Trophoblast cell (in vitro differentiated cells and primary cell): Measurements from ENCODE around the gene MS4A13.

ENCODE experiments used
- DNase-seq, 2 donors: peaks; one replicate each; pipeline ENCODE4 v3.0.0-alpha.2; 2016
- H2AFZ ChIP-seq: 2 replicates; pipeline ENCODE4 v1.6.1; 2013; ENCODE audit warnings: low read length, moderate library complexity, mild to moderate bottlenecking; ENCODE audit not compliant: insufficient read depth, poor library complexity
- H2AK5ac ChIP-seq: 2 replicates; pipeline ENCODE4 v1.6.1; 2013; ENCODE audit warnings: mild to moderate bottlenecking, low read length
- H2BK120ac ChIP-seq: 2 replicates; pipeline ENCODE4 v1.6.1; 2013; ENCODE audit warnings: low read length, mild to moderate bottlenecking, moderate library complexity; ENCODE audit not compliant: insufficient read depth, poor library complexity
- H2BK12ac ChIP-seq: 2 replicates; pipeline ENCODE4 v1.6.1; 2013; ENCODE audit warnings: mild to moderate bottlenecking, low read length, moderate library complexity
- H2BK5ac ChIP-seq: 2 replicates; pipeline ENCODE4 v1.6.1; 2013; ENCODE audit warnings: low read length, low read depth, moderate library complexity, mild to moderate bottlenecking; ENCODE audit not compliant: poor library complexity
- H3K14ac ChIP-seq: 2 replicates; pipeline ENCODE4 v1.6.1; 2013; ENCODE audit warnings: mild to moderate bottlenecking, low read length
- H3K18ac ChIP-seq: 2 replicates; pipeline ENCODE4 v1.6.1; 2013; ENCODE audit warnings: mild to moderate bottlenecking, low read length
- H3K23ac ChIP-seq: 2 replicates; pipeline ENCODE4 v1.6.1; 2013; ENCODE audit warnings: low read length
- H3K27ac ChIP-seq: 2 replicates; pipeline ENCODE4 v1.5.1; 2013; ENCODE audit warnings: low read depth, mild to moderate bottlenecking, inconsistent platforms, low read length, moderate library complexity
- H3K27me3 ChIP-seq: 2 replicates; pipeline ENCODE4 v1.6.1; 2013; ENCODE audit warnings: inconsistent platforms, mild to moderate bottlenecking, low read length, moderate library complexity; ENCODE audit not compliant: insufficient read depth
- H3K36me3 ChIP-seq, 2 experiments: 1 replicate in 1 of 2; 2 replicates in 1 of 2; pipeline ENCODE4 v1.6.1; 2013; ENCODE audit warnings: low read length in 2 of 2, mild to moderate bottlenecking in 2 of 2, moderate library complexity in 1 of 2; ENCODE audit not compliant: insufficient read depth in 2 of 2, control insufficient read depth in 1 of 2
- H3K4ac ChIP-seq: 2 replicates; pipeline ENCODE4 v1.6.1; 2013; ENCODE audit warnings: low read depth, mild to moderate bottlenecking, low read length, moderate library complexity
- H3K4me1 ChIP-seq, 2 experiments: 1 replicate in 1 of 2; 2 replicates in 1 of 2; pipeline ENCODE4 v1.6.1; 2013; ENCODE audit warnings: low read length in 2 of 2, mild to moderate bottlenecking in 2 of 2, moderate library complexity in 1 of 2; ENCODE audit not compliant: insufficient read depth in 2 of 2, control insufficient read depth in 1 of 2
- H3K4me2 ChIP-seq: 2 replicates; pipeline ENCODE4 v1.6.1; 2013; ENCODE audit warnings: inconsistent platforms, mild to moderate bottlenecking, low read length, moderate library complexity
- H3K4me3 ChIP-seq: 2 replicates; pipeline ENCODE4 v1.5.1; 2013; ENCODE audit warnings: mild to moderate bottlenecking, low read depth, low read length, inconsistent platforms
- H3K79me1 ChIP-seq: one replicate; pipeline ENCODE4 v1.6.1; 2013; ENCODE audit warnings: low read length
- H3K79me2 ChIP-seq: 2 replicates; pipeline ENCODE4 v1.6.1; 2013; ENCODE audit warnings: low read length, mild to moderate bottlenecking; ENCODE audit not compliant: control insufficient read depth, insufficient read depth, poor library complexity
- H3K9ac ChIP-seq: 2 replicates; pipeline ENCODE4 v1.6.1; 2013; ENCODE audit warnings: mild to moderate bottlenecking, low read length
- H3K9me3 ChIP-seq: 2 replicates; pipeline ENCODE4 v1.6.1; 2013; ENCODE audit warnings: low read depth, mild to moderate bottlenecking, control low read depth, inconsistent platforms, low read length; ENCODE audit not compliant: insufficient read depth
- H4K12ac ChIP-seq: 2 replicates; pipeline ENCODE4 v1.6.1; 2013; ENCODE audit warnings: low read depth, mild to moderate bottlenecking, low read length, moderate library complexity
- H4K8ac ChIP-seq: 2 replicates; pipeline ENCODE4 v1.6.1; 2013; ENCODE audit warnings: low read depth, mild to moderate bottlenecking, low read length, moderate library complexity
- H4K91ac ChIP-seq: one replicate; pipeline ENCODE4 v1.6.1; 2013; ENCODE audit warnings: low read depth, mild to moderate bottlenecking, low read length, moderate library complexity
- WGBS: extraction: QIAGEN DNeasy Blood & Tissue Kit; methylation state at CpG from one replicate; pipeline ENCODE4 v1.1.7; 2013; ENCODE audit warnings: missing lambda C conversion rate; ENCODE audit not compliant: insufficient read length, insufficient coverage; ENCODE audit errors: extremely low coverage; 5-methylcytosine and 5-hydroxymethylcytosine counted together

Gene MS4A13

DNA sequence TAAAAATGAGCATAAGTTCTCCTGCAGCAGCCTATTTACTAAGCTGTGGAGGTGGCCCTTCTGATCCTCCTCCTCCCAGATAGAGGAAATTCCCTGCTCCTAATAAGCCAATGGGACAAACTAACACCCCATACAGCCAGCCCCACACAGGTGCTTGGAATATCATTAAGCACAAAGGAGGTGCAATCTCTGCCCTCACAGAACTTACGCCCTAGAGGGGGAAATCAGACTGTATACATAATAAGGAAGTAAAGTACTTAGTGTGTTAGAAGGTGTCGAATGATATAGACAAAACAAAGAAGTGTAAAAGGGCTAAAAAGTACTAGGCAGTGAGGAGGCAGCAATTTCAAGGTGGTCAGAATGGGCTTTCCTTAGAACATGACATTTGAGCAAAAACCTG lies 16.8 kb upstream of the MS4A13 start:
- no peak overlapping the region for H4K91ac ChIP-seq
- no peak overlapping the region for H4K8ac ChIP-seq
- WGBS: no CpG with 5 or more reads among the region's 2 CpGs
- no peaks in the 10 kb centered on the region for H3K36me3 ChIP-seq
- no peak overlapping the region for H2AK5ac ChIP-seq
- no peak overlapping the region for H3K23ac ChIP-seq
- no peaks in the 10 kb centered on the region for H3K79me1 ChIP-seq
- no peaks in the 10 kb centered on the region for H3K4me1 ChIP-seq
- no peak overlapping the region for H2BK5ac ChIP-seq
- no peak overlapping the region for H3K27ac ChIP-seq
- H3K27me3 ChIP-seq: no peaks in the 10 kb centered on the region
- no peaks in the 10 kb centered on the region for H3K79me2 ChIP-seq
- no peak overlapping the region for H2AFZ ChIP-seq
- H4K12ac ChIP-seq: no peak overlapping the region
- no peak overlapping the region for H3K4me3 ChIP-seq
- H3K9ac ChIP-seq: no peak overlapping the region
- no peak for DNase-seq
- no peak overlapping the region for H3K18ac ChIP-seq
- no peak overlapping the region for H2BK120ac ChIP-seq
- H2BK12ac ChIP-seq: no peak overlapping the region
- H3K4ac ChIP-seq: no peak overlapping the region
- H3K14ac ChIP-seq: no peak overlapping the region
- no peaks in the 10 kb centered on the region for H3K9me3 ChIP-seq
- no peak overlapping the region for H3K4me2 ChIP-seq

GRCh38 chr11:60498853-60499252 lies 16.3 kb upstream of the MS4A13 start:
- H2AFZ ChIP-seq: no peak overlapping the region

GRCh38 chr11:60500276-60500910 lies 14.8 kb upstream of the MS4A13 start:
- Histone ChIP-seq H2AK5ac (no peak overlapping the region), H4K12ac (no peak overlapping the region), H2BK12ac (no peak overlapping the region)

More at GRCh38 chr11:60498853-60499252, 16.3 kb upstream of the MS4A13 start:
- DNase-seq: no peak
- Histone ChIP-seq H3K36me3 (no peaks in the 10 kb centered on the region), H4K12ac (no peak overlapping the region), H3K4ac (no peak overlapping the region), H3K23ac (no peak overlapping the region), H3K4me2 (no peak overlapping the region), H4K91ac (no peak overlapping the region), H2BK5ac (no peak overlapping the region), H3K27ac (no peak overlapping the region), H3K9ac (no peak overlapping the region), H3K18ac (no peak overlapping the region), H3K27me3 (no peaks in the 10 kb centered on the region), H3K79me1 (no peaks in the 10 kb centered on the region), H2BK120ac (no peak overlapping the region), H3K4me1 (no peaks in the 10 kb centered on the region), H3K4me3 (no peak overlapping the region), H4K8ac (no peak overlapping the region), H2BK12ac (no peak overlapping the region), H2AK5ac (no peak overlapping the region), H3K9me3 (no peaks in the 10 kb centered on the region), H3K14ac (no peak overlapping the region), H3K79me2 (no peaks in the 10 kb centered on the region)
- WGBS: no CpG with 5 or more reads among the region's 4 CpGs

DNA sequence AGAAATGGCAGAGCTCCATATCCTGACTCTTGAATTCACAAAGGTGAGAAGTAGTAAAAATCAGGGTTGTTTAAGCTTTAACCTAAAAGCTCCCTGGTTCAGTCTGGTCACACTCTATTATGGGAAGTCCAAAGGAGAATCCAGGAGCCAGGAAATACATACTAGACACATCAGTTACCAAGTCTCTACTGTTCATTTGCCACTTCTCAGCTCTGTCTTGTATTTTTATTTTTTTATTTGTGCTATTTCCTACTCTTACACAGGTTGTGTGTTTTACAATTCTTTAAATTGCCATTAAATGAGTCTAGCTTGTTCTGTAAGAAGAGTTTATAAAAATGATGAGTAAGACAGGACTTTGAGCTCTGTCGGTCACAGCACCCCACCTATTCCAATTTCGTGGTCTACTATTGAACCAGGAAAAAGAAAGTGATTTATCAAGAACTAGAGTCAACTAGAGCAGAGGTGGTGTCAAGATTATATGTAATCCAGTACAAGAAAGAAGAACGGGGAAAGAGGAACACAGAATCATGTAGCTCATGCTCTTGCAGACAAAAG lies 12.9 kb upstream of the MS4A13 start:
- no peak overlapping the region for H2AK5ac ChIP-seq
- no peak overlapping the region for H3K4me3 ChIP-seq
- H3K27ac ChIP-seq: no peak overlapping the region
- no peak overlapping the region for H2BK5ac ChIP-seq
- H3K4me1 ChIP-seq: no peaks in the 10 kb centered on the region
- no peak for DNase-seq
- H3K4ac ChIP-seq: no peak overlapping the region
- WGBS: no CpG with 5 or more reads among the region's 3 CpGs
- H3K4me2 ChIP-seq: no peak overlapping the region
- no peaks in the 10 kb centered on the region for H3K9me3 ChIP-seq
- no peaks in the 10 kb centered on the region for H3K27me3 ChIP-seq
- no peak overlapping the region for H3K14ac ChIP-seq
- H3K79me1 ChIP-seq: no peaks in the 10 kb centered on the region
- H2BK120ac ChIP-seq: no peak overlapping the region
- H3K9ac ChIP-seq: no peak overlapping the region
- no peak overlapping the region for H3K18ac ChIP-seq
- no peak overlapping the region for H4K8ac ChIP-seq
- no peak overlapping the region for H2AFZ ChIP-seq
- H3K36me3 ChIP-seq: no peaks in the 10 kb centered on the region
- H4K91ac ChIP-seq: no peak overlapping the region
- H2BK12ac ChIP-seq: no peak overlapping the region
- H4K12ac ChIP-seq: no peak overlapping the region
- no peak overlapping the region for H3K23ac ChIP-seq
- H3K79me2 ChIP-seq: no peaks in the 10 kb centered on the region

More at GRCh38 chr11:60500276-60500910, 14.8 kb upstream of the MS4A13 start:
- Histone ChIP-seq H3K36me3 (no peaks in the 10 kb centered on the region), H3K18ac (no peak overlapping the region), H3K4me1 (no peaks in the 10 kb centered on the region), H3K9ac (no peak overlapping the region), H3K27ac (no peak overlapping the region), H3K4ac (no peak overlapping the region), H3K79me1 (no peaks in the 10 kb centered on the region), H4K8ac (no peak overlapping the region), H3K14ac (no peak overlapping the region), H3K4me3 (no peak overlapping the region), H3K23ac (no peak overlapping the region), H3K4me2 (no peak overlapping the region), H3K9me3 (no peaks in the 10 kb centered on the region), H2AFZ (no peak overlapping the region), H4K91ac (no peak overlapping the region), H2BK120ac (no peak overlapping the region), H3K27me3 (no peaks in the 10 kb centered on the region), H2BK5ac (no peak overlapping the region), H3K79me2 (no peaks in the 10 kb centered on the region)
- no CpG with 5 or more reads among the region's 3 CpGs for WGBS
- peak in 1 of 2 donors; percentile 28 for DNase-seq
